Activated naive CD4-positive, alpha-beta T cell treated with anti-CD3 and anti-CD28 coated beads, Interleukin-2, amount 50 U/mL, for 16 hours (primary cell): ENCODE data around the gene HAGH.

Experiments
- DNase-seq: peaks from one replicate; pipeline ENCODE4 v3.0.0-alpha.2; 2020

Gene HAGH

DNA sequence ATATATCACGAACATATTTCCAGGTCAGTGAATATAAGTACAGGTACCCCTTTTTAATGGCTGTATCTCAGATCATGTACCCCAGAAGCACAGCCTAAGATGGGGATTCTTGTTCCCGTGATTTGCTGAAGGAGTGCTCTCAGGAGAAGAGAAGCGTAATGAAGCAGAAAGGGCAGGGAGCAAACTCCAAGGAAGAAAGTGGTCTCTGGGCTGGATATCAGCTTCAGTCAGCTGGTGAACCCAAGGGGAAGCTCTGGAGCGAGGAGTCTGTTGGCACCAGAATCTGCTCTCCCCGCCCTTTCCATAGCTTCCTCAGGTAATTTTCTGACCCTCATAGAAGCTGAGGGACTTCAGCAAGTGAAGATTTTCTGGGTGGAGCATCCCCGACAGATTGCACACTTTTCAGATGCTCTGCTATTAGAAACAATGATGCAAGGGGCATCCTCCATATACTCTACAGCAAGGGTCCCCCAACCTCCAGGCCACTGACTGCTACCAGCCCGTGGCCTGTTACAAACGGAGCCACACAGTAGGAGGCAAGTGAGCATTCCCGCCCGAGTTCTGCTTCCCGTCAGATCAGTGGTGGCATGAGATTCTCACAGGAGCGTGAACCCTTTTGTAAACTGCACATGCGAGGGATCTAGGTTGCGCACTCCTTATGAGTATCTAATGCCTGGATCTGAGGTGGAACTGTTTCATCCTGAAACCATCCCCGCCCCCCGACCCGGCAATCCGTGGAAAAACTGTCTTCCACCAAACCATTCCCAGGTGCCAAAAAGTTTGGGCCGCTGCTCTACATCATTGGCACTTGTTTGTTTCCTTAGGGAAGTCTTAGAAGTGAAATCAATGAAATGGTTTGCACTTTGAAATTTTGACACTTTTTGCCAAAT is 4.8 kb upstream of the HAGH start:
- DNase-seq = no peak

DNA sequence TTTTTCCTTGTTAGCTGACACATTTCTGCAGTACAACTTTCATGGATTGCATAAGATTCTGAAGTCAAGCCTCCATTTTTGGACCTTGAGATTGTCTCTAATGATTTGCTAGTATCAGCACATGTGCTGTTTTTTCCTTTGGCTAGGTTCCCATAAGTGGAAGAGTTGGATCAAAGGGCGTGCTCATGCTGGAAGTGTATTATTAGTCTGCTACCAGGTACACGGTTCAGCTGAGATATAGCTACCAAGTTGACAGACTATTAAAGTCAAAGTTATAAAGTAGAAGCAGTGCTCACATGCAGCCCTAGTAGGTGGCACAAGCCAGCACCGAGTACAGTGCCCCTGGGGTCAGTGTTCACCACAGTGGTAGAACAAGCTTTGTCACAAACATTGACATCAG is 3.6 kb upstream of the HAGH start:
- no peak for DNase-seq

DNA sequence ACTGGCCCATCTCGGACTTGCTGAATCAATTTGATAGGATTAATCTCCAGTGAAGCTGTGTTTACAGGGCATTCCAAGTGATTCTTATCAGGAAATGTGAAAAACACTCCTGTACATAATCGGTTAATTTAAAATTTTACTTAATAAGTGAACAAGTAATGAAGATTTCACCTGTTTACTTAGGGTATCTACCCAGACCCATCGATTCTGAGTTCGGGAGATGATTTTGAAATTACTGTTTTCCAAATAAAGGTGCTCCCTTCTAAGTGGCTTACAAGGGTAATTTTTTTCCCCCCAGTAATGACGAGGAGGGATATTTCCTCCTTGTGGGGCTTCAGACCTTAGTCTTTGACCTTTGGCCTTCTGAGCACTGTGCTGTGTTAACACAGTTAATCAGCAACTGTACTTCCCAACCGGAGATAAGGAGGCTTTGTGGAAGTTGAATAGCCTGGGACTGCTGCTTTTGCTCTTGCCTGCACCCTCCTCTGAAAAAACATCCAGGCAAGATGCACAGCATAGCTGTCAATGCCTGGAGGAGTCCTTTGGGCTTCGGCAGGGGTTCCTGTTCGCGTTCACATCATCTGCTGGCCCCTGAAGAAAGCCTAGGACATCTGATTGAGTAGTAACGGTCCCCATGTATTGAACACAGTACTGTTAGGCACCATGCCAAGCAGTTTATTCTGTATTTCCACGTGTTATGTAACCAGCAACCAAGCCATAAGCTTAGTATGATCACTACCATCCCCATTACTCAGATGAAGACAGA is 2.2 kb upstream of the HAGH start:
- DNase-seq = no peak

DNA sequence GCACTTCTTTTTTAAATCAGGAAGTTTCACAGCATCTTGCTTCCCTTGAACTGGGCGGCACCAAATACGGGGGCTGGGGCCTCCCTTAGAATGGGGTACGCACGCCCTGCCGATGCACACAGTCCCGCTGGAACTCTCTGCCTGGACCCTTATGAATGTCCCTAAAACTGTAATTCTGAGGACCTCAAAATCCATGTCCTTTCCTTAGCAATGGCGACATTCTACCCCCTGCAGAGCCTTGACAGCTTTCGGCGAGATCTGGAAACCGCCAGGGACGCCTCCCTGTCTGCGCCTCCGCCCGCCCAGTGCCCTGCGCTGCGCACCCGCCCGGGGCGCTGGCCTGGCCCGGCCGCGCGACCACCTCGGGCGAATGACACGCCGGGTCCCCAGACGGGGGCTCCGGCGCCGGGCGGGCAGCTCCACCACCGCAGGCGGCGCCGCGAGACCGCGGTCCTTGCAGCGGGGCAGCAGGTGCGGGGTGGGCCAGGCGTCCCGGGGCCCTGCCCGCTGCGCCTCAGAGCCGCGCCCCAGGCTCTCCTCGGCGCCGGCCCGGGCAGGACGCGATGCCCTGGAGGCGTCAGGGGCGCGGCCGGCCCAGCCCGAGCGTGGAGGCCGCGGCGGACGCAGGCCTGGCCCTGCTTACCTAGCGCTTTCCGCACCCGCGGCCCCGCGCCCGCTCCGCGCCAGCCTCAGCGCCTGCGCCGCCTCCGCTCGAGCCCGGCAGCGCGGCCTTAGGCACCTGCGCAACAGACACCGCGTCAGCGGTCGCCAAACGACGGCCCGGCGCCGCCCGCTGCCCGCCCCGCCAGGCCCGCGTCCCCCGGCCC is 548 bp downstream of the HAGH start:
- peak; percentile 77 for DNase-seq

DNA sequence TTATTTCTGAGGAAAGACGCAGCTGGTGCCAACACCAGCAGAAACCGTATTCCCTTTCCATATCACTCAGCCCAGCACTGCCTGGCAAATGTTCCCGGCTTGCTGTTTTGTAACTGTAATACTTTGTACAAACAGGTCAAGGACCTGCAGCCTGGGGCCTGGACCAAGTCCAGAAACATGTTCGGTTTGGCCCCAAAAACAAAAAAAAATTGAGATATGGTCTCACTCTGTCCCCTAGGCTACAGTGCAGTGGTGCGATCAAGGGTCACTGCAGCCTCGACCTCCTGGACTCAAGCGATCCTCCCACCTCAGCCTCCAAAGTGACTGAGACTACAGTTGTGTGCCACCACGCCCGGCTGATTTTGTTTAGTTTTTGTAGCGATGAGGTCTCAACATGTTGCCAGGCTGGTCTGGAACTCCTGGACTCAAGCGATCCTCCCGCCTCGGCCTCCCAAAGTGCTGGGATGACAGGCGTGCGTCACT is 1.2 kb downstream of the HAGH start:
- no peak for DNase-seq

DNA sequence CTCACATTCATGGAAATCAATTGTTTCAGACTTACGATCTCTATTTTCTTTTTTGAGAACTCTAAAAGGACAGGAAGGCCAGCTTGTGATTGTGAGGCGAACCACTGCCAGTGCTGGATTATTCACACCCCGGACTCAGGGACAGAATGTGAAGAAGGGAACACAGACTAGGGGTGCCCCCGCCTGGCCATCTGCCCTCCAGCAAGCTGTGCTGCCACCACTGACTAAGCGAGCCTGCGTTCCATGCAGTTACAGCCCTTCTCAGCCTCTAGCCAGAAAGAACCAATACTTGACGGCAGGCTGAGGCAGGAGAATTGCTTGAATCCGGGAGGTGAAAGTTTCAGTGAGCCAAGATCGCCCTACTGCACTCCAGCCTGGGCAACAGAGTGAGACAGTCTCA is 2.8 kb downstream of the HAGH start:
- no peak for DNase-seq

DNA sequence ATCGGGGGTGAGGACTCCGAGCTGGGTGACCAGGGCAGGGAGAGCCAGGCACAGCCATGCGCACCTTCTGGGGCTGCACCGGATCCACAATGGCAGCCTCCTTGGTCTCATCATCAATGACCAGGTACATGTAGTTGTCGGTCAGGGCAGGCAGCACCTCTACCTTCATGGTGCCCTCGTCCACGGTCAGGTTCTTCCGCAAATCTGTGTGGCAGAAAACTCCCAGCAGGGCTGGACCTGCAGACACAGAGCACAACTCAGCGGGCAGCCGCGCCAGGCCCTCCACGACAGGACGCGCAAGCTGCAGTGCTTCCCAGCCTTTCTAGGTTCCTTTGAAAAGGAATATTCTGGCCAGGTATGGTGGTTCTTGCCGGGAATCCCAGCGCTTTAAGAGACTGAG is 3.8 kb downstream of the HAGH start:
- no peak for DNase-seq

DNA sequence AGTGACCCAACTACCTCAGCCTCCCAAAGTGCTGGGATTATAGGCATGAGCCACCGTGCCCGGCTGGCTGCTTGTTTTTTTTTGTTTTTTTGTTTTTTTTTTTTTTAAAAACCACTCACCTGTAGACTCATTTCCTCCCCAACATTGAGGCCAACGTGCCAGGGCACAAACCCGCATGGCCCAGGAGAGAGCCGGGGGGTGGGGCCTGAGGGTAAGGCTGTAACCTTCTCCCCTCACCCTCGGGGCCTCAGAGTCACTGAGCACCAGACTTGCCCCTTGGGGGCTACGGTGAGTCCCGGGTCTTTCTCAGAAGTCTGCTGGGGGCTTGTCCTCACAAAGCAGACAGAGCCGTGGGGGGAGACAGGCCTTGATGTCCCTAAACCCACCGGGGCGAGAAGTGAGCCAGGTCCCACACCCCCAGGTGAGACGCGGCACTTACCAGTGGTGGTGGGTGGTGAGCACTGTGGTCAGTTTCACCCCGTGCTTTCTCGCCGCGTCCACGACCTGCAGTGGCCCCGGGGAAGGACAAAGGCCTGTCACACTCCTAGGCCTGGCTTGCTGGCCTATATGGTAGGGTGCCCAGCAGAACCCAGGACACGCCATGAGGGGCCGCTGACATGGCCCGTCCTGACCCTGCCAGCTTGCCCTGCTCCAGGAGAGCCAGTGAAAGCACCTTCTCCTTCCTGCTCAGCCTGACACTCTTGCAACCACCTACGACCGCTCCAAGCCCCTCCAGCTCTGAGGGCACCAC is 4.6 kb downstream of the HAGH start:
- no peak for DNase-seq

DNA sequence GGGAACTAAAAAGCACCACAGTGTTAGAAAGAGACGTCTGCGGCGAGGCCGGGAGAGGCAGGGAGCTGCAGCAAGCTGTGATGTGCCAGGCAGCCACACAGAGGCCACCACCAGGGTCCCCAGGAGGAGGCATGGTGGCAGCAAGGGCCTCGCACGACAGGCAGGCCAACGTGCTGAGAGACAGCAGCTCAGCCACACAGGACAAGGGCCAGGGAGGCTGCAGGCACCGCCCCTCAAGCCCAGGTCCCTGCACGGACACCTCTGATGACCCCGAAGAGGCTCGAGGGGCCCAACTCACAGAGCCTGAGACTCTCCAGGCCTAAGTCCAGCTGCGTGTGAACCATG is 5.7 kb downstream of the HAGH start:
- no peak for DNase-seq

DNA sequence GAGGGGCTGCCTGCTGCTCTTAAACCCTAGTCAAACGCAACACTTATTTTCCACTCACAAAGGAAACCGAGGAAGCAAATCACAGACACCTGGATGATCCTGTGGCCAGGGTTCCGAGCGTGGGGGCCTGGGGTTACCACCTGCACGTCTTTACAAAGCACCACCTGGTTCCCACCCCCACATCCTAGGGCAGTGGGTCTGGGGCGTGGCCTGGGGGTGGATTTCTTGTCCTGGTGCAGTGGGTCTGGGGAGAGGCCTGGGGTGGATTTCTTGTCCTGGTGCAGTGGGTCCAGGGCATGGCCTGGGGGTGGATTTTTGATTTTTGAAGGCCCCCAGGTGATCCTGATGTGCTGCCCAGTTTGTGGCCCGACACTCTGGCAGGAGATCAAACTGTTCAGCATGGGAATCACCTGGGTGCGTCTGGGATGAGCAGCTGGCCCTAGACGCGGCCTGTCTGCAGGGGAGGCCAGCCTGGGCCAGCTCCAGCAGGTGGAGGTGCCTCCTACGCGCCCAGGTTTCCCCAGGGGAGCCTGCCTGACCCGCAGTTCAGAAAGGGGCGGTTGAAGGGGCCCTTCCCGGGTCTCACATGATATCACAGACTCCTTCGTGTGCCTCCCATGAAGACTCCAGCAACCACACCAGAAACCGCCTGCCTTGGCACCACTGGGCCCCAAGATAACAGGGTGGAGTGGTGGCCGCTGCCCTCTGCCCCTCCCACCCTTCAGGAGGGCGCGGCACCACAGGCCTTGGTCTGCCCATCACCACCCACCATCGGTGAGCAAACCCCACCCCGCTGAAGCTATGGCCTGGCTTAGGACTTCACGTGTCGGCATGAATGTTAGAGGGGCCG is 6.3 kb downstream of the HAGH start:
- DNase-seq = no peak

DNA sequence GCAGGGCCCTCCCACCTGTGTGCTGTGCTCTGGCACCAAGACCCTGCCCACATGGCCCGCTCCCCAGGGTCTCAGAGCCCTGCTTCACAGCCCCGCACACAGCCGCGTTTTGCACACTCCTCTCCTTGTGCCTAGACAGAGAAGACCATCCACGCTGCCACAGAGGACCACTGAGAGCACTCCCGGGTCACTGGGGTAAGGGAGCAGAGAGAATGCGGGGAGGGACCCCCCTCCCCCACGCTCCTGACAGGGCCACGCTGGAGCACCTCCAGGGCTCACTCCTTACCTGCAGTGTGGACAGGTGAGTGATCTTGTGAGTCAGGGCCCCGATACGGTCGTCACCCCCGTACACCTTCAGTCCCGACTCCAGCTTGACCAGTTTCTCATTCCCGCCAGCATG is 7.0 kb downstream of the HAGH start:
- no peak for DNase-seq

DNA sequence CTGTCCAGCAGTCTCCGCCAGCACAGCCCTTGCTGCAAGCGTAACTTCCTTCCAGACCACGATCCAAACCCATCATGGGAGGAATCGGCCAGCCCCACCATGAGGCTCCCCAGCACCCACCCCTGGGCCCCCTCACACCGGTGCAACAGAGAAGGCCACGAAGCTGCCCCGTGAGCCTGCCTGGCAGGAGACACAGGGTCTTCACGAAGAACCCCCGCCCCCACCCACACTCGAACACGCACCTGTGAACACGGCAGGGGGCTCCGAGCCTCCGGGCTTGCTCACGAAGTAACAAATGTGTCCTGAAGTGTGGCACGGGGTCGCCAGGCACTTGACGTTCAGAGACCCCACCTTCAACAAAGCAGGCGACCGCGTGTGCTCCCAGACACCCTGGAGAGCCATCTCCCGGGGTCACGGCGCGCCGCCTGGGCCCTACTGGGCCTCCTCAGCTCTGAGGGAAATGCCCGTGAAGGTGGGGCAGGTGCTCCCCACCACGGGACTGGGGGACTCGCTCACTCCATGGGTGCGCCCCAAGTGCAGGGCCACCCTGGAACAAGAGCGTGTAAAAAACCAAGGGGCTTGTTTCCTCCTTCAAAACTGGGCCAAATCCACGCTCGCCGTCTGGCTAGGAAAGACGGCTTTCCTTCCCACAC is 7.6 kb downstream of the HAGH start:
- no peak for DNase-seq

DNA sequence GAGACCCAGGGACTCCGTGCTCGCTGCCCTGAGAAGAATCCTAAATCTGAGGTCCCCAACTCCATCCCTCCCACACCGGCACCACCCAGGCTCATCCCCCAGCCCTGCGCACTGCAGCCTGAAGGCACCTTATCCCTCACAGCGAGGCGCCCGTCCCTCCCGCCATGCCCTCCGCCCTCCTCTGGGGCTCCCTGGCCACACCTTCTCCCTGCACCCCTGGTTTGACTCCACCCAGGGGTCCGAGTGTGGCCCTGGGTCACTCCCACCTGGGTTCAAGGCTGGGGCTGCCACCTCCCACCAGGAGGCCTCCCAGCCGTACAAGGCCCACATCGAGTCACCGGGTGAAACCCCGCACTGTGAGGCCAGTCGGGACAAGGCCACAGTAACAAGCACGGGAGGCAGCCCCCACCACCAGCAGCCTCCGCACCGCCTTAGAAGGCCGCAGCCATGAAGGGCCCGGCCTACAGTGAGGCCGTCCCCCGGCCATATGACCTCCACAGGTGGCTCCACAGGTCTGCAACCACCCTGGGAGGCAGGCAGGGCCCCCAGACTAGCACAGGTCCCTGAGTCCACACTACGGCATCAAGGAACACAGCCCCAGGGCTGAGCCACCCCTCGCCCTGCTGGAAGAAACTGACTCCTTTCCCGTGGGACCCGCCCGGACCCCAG is 8.3 kb downstream of the HAGH start:
- DNase-seq = no peak

DNA sequence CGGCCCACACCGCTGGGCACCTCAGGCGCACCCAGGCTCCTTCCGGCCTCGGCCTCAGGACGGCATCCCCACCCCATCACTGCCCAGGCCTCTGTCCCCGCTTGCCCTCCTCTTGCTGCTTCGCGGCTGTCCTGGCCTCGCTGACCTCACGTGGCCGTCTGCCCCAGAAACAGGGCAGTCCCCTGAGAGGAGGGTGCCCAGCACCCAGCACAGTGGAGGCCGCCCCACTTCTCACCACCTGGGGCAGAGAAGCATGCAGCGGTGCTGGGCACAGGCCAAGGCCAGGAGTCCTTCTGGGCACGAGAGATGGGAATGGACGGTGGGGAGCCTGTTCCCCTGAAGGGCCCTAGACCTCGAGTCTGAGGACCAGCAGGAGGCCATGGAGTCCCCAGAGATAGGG is 8.9 kb downstream of the HAGH start:
- no peak for DNase-seq

DNA sequence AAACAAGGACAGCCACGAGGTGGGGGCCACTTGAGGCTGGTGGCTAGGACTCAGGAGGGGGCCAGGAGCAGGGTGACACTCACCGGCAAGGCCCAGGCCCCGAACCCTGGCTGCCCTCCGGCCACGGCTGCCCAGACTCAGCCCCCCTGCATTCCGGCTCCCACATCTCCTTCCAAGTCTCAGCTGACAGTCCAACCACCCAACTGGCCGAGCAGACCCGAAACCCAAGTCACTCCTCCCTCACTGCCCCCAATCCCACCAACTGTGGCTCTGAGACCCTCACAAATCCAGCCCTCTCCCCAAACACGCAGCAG is 9.4 kb downstream of the HAGH start:
- DNase-seq = no peak

DNA sequence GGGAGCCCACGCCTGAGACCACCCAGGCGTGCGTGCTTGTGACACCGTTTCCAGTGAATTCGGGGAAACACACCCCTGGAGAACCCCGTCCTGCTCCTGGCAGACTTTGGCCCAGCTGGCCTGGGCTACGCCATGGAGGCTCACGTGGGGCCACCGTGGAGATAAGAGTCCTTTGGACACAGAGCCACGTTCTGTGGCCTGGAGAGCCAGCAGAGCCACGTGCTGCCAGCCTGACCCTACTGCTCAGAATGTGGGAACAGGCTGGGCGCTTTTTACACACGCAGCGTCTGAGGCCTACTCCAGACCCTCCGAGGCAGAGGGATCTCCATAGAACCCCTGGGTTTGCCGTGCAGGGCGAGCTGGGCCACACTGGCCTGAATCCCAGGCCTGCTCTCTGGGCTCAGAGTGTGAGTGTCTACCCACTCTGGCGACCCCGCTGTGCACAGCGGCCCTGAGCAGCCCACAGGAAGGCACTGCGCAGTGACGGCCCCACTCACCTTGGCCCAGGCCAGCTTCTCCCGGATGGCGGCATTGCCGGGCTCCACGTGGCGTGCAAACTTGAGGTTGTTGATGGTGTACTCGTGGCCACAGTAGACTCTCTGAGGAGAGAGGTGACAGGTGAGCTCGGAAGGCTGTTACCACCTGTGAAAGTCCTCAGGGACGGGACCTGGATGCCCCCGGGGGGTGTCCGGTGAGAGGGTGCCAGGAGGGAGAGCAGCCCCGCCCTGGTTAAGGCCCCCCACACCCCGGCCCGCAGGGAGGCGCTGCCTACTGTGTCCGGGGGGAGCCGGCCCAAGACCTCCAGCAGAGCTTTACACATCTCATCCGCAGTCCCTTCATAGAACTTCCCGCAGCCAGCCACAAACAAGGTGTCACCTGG is 10.0 kb downstream of the HAGH start:
- DNase-seq = no peak

DNA sequence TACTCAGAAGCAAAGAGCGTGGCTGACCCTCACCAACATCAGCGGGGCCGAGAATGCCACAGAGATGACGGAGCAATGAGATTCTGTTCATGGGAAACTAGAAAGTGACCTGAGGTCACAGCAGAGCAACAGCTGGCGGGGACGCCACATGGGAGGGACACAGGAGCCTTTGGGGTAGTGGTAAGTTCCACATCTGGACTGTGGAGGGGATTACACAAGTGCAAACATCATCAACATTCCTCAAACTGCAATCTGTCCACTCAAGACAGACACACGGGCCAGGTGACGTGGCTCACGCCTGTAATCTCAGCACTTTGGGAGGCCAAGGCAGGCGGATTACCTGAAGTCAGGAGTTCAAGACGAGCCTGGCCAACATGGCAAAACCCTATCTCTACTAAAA is 11.2 kb downstream of the HAGH start:
- DNase-seq = no peak

DNA sequence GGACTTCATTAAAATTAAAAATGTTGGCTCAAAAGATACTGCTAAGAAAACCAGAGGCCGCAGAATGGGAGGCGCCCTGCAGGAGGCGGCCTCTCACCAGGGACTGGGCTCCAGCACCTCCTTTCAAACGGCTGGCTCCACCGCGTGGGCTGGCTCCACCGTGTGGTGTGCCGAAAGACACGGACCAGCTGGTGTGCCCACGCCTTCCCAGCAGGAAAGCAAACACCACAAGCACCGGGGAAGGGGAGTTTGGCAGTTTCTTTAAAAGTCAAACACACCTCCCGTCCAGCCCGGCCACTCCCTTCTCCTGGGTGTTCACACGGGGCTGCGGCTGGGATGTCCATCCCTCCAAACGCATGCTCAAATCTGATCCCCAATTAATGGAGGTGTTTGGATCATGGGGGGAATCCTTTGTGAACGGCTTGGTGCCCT is 13.9 kb downstream of the HAGH start:
- peak; percentile 59 for DNase-seq

DNA sequence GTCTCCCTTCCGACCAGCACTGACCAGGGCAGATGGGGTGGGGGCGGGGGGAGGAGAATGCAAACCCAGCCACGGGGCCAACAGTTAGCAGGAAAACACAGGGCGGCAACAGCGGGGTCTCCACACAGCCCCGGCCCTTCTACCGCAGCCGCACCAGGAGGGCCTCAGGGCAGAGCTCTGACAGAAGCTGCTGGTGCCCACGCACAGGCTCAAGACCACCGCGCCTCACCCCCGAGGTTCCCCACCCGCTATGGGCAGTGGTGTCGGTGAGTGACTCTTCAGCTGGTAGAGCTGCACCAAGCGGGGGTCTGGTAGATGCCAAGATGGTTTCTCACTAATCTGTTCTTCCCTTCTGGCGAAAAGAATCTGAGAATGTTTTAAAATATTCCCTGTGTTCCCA is 16.1 kb downstream of the HAGH start:
- no peak for DNase-seq

DNA sequence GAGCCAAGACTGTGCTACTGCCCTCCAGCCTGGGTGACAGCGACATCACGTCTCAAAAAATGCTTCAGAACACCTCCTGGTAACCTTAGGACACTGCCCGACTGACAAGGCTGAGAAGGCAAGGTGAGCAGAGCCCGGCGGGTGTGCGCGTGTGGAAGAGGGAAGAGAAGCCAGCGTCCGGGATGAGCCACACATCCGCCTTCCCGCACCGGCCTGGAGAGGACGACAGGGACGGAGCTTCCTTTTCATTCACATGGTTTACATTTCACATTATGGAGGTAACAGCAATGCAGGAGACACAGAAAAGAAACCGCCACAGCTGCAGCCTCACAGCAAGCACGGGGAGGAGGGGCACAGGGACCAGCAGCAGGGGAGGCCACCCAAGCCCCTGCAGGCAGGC is 16.5 kb downstream of the HAGH start:
- no peak for DNase-seq
